OCI-LY1 (cell line): ENCODE data around the gene FOXJ1.

Source experiments
- H2AFZ ChIP-seq: fragments of 200-600 bp; sonication (generic), shearing (Covaris generic); 2 replicates; pipeline ENCODE4 v1.6.0; 2014; ENCODE audit warnings: antibody characterized with exemption, mild to moderate bottlenecking, low read length
- H3F3A ChIP-seq: fragments of 200-600 bp; sonication (generic), shearing (Covaris generic); 2 replicates; pipeline ENCODE4 v1.6.0; 2014; ENCODE audit warnings: mild to moderate bottlenecking, antibody characterized with exemption, low read length, moderate library complexity; ENCODE audit not compliant: insufficient read depth
- H3K27ac ChIP-seq: fragments of 200-600 bp; sonication (generic); 2 replicates; pipeline ENCODE4 v1.5.1; 2014; ENCODE audit warnings: low read length, mixed run types, mild to moderate bottlenecking, low read depth; ENCODE audit not compliant: poor library complexity, severe bottlenecking
- H3K27me3 ChIP-seq: fragments of 200-600 bp; sonication (generic); 2 replicates; pipeline ENCODE4 v1.6.0; 2014; ENCODE audit warnings: antibody characterized with exemption, mild to moderate bottlenecking, low read length, moderate library complexity; ENCODE audit not compliant: insufficient read depth
- H3K36me3 ChIP-seq: fragments of 200-600 bp; sonication (generic); 2 replicates; pipeline ENCODE4 v1.6.1; 2014; ENCODE audit warnings: mild to moderate bottlenecking, antibody characterized with exemption, low read length, moderate library complexity, mixed read lengths; ENCODE audit not compliant: insufficient read depth
- H3K4me1 ChIP-seq: fragments of 200-600 bp; sonication (generic); 2 replicates; pipeline ENCODE4 v1.5.1; 2014; ENCODE audit warnings: mild to moderate bottlenecking, low read length, moderate library complexity; ENCODE audit not compliant: insufficient read depth, severe bottlenecking
- H3K4me2 ChIP-seq: fragments of 200-600 bp; sonication (generic), shearing (Covaris generic); 2 replicates; pipeline ENCODE4 v1.6.1; 2014; ENCODE audit warnings: low read length
- H3K4me3 ChIP-seq: fragments of 200-600 bp; sonication (generic); 2 replicates; pipeline ENCODE4 v1.5.1; 2014; ENCODE audit warnings: low read length, low read depth, mild to moderate bottlenecking, mixed read lengths; ENCODE audit not compliant: poor library complexity, severe bottlenecking
- H3K79me2 ChIP-seq: fragments of 200-600 bp; shearing (Covaris generic); 2 replicates; pipeline ENCODE4 v1.6.1; 2016; ENCODE audit warnings: mixed run types, low read length, mixed read lengths; ENCODE audit not compliant: insufficient read depth
- H3K9ac ChIP-seq: fragments of 200-600 bp; sonication (generic), shearing (Covaris generic); 2 replicates; pipeline ENCODE4 v1.6.1; 2014; ENCODE audit warnings: mild to moderate bottlenecking, low read length, mixed read lengths
- H3K9me2 ChIP-seq: fragments of 200-600 bp; sonication (generic), shearing (Covaris generic); 2 replicates; pipeline ENCODE4 v1.6.1; 2014; ENCODE audit warnings: low read depth, mild to moderate bottlenecking, low read length, mixed read lengths
- H3K9me3 ChIP-seq: fragments of 200-600 bp; shearing (Covaris generic); 2 replicates; pipeline ENCODE4 v1.6.1; 2014; ENCODE audit warnings: low read length, mixed read lengths
- H4K20me1 ChIP-seq: fragments of 200-600 bp; sonication (generic), shearing (Covaris generic); 2 replicates; pipeline ENCODE4 v1.6.0; 2016; ENCODE audit warnings: mild to moderate bottlenecking, low read length; ENCODE audit not compliant: insufficient read depth
- CTCF ChIP-seq: fragments of 200-600 bp; sonication (generic), shearing (Covaris generic); IDR thresholded peaks from 2 replicates; pipeline ENCODE4 v1.5.1; 2017; ENCODE audit warnings: mild to moderate bottlenecking, antibody characterized with exemption, low read length, moderate library complexity, mixed read lengths
- EZH2 ChIP-seq: fragments of 200-600 bp; sonication (generic), shearing (Covaris generic); IDR thresholded peaks from 2 replicates; pipeline ENCODE4 v1.8.0; 2017; ENCODE audit warnings: borderline replicate concordance, mixed run types, mild to moderate bottlenecking, antibody characterized with exemption, low read length, moderate library complexity, mixed read lengths

FOXJ1 gene

GRCh38 chr17:76087531-76087930 lies 53.5 kb downstream of the FOXJ1 start:
- Histone ChIP-seq H3K9me3 (no peaks in the 10 kb centered on the region), H3K9me2 (no peaks in the 10 kb centered on the region), H3K27ac (no peak overlapping the region), H3F3A (no peaks in the 10 kb centered on the region), H3K4me2 (no peak overlapping the region), H3K4me3 (no peak overlapping the region), H3K9ac (no peak overlapping the region), H3K27me3 (no peaks in the 10 kb centered on the region), H3K36me3 (peaks cover 61% of the 10 kb centered on the region), H4K20me1 (no peaks in the 10 kb centered on the region), H3K79me2 (no peaks in the 10 kb centered on the region), H3K4me1 (no peaks in the 10 kb centered on the region), H2AFZ (no peak overlapping the region)
- no peak for TF ChIP-seq EZH2

GRCh38 chr17:76086384-76086783 lies 54.7 kb downstream of the FOXJ1 start:
- peaks cover 64% of the 10 kb centered on the region for H3K36me3 ChIP-seq

More at GRCh38 chr17:76086384-76086783, 54.7 kb downstream of the FOXJ1 start:
- no peak for TF ChIP-seq EZH2
- TF ChIP-seq CTCF: no peak
- Histone ChIP-seq H3K4me3 (no peak overlapping the region), H4K20me1 (no peaks in the 10 kb centered on the region), H3K9me3 (no peaks in the 10 kb centered on the region), H3K27ac (no peak overlapping the region), H3K79me2 (no peaks in the 10 kb centered on the region), H2AFZ (no peak overlapping the region), H3K27me3 (no peaks in the 10 kb centered on the region), H3K9me2 (no peaks in the 10 kb centered on the region), H3F3A (no peaks in the 10 kb centered on the region), H3K4me1 (no peaks in the 10 kb centered on the region), H3K9ac (no peak overlapping the region), H3K4me2 (no peak overlapping the region)
